ENCODE data around the gene SERPINI1. TPM values are rescaled to one million over a fixed set of nuclear protein-coding genes. Genes with fewer than 3 reads are reported as not detected.

SERPINI1 gene
- total RNA-seq, 1 experiment from 2014 or later = 0.30 TPM

- no peaks in the 10 kb centered on the region for H3K9me3 ChIP-seq (ENCODE audit: low read depth, low read length, poor library complexity, severe bottlenecking)
- no peak for TF ChIP-seq EZH2 (IDR thresholded peaks at IDR 0.05; ENCODE audit: borderline replicate concordance, low read depth, low read length, poor library complexity, severe bottlenecking)
- TF ChIP-seq CTCF (conservative IDR thresholded peaks at IDR 0.05; ENCODE audit: low read depth, low read length) = no peak
- no TSS peak for BruUV-seq (replicated peaks)
- H3K36me3 ChIP-seq (ENCODE audit: insufficient read depth, low read length, poor library complexity, severe bottlenecking) = no peaks in the 10 kb centered on the region
- no peak overlapping the region for H3K27ac ChIP-seq (ENCODE audit: low read depth, low read length, poor library complexity, severe bottlenecking)
- no peak for DNase-seq (ENCODE audit: low spot score)
- no peak overlapping the region for H3K4me3 ChIP-seq (ENCODE audit: low read depth, low read length, poor library complexity, severe bottlenecking)
- no peaks in the 10 kb centered on the region for H3K4me1 ChIP-seq (ENCODE audit: insufficient read depth, low read length, poor library complexity, severe bottlenecking)
- intact Hi-C loops (cut with micrococcal nuclease; ENCODE audit: unreplicated experiment) = no loop called here
- CTCF ChIA-PET = no interaction called here
- H3K27me3 ChIP-seq (replicated peaks; ENCODE audit: insufficient read depth, low read depth, low read length, poor library complexity) = no peaks in the 10 kb centered on the region
- POLR2A ChIA-PET (ENCODE audit: low non-redundant PET) = no interaction called here
These were observed 75.5 kb downstream of the SERPINI1 start for GRCh38 chr3:167811031-167811430.

GRCh38 chr3:167813169-167814123 lies 77.9 kb downstream of the SERPINI1 start:
- Histone ChIP-seq H3K4me1 (ENCODE audit: insufficient read depth, low read length, poor library complexity, severe bottlenecking) (no peaks in the 10 kb centered on the region), H3K27me3 (replicated peaks; ENCODE audit: insufficient read depth, low read depth, low read length, poor library complexity) (no peaks in the 10 kb centered on the region), H3K36me3 (ENCODE audit: insufficient read depth, low read length, poor library complexity, severe bottlenecking) (no peaks in the 10 kb centered on the region), H3K4me3 (ENCODE audit: low read depth, low read length, poor library complexity, severe bottlenecking) (no peak overlapping the region), H3K9me3 (ENCODE audit: low read depth, low read length, poor library complexity, severe bottlenecking) (no peaks in the 10 kb centered on the region), H3K27ac (ENCODE audit: low read depth, low read length, poor library complexity, severe bottlenecking) (no peak overlapping the region)
- CTCF ChIA-PET = no interaction called here
- BruUV-seq (replicated peaks) = no TSS peak
- intact Hi-C loops (cut with micrococcal nuclease; ENCODE audit: unreplicated experiment) = no loop called here
- no peak for TF ChIP-seq EZH2 (IDR thresholded peaks at IDR 0.05; ENCODE audit: borderline replicate concordance, low read depth, low read length, poor library complexity, severe bottlenecking)
- TF ChIP-seq CTCF (conservative IDR thresholded peaks at IDR 0.05; ENCODE audit: low read depth, low read length) = no peak
- no peak for DNase-seq (ENCODE audit: low spot score)
- POLR2A ChIA-PET (ENCODE audit: low non-redundant PET) = no interaction called here

- Histone ChIP-seq H3K36me3 (ENCODE audit: insufficient read depth, low read length, poor library complexity, severe bottlenecking) (no peaks in the 10 kb centered on the region), H3K4me1 (ENCODE audit: insufficient read depth, low read length, poor library complexity, severe bottlenecking) (no peaks in the 10 kb centered on the region), H3K27ac (ENCODE audit: low read depth, low read length, poor library complexity, severe bottlenecking) (no peak overlapping the region), H3K27me3 (replicated peaks; ENCODE audit: insufficient read depth, low read depth, low read length, poor library complexity) (no peaks in the 10 kb centered on the region), H3K4me3 (ENCODE audit: low read depth, low read length, poor library complexity, severe bottlenecking) (no peak overlapping the region), H3K9me3 (ENCODE audit: low read depth, low read length, poor library complexity, severe bottlenecking) (no peaks in the 10 kb centered on the region)
- BruUV-seq (replicated peaks) = no TSS peak
- POLR2A ChIA-PET (ENCODE audit: low non-redundant PET) = no interaction called here
- no peak for DNase-seq (ENCODE audit: low spot score)
- CTCF ChIA-PET = no interaction called here
- TF ChIP-seq EZH2 (IDR thresholded peaks at IDR 0.05; ENCODE audit: borderline replicate concordance, low read depth, low read length, poor library complexity, severe bottlenecking) (no peak), CTCF (conservative IDR thresholded peaks at IDR 0.05; ENCODE audit: low read depth, low read length) (no peak)
- intact Hi-C loops (cut with micrococcal nuclease; ENCODE audit: unreplicated experiment) = no loop called here
These were observed 79.0 kb downstream of the SERPINI1 start for GRCh38 chr3:167814441-167814951.

All from A673 (cell line).